ENCODE measurements around the gene ST7L.

ST7L gene

GRCh38 chr1:112518186-112518585 is 100.8 kb downstream of the ST7L start:
- no peak overlapping the region for H3K4me2 ChIP-seq
- TF ChIP-seq Cebpa-rat (IDR thresholded peaks at IDR 0.05), result no peak
- H3K9ac ChIP-seq, result no peak overlapping the region
- peaks cover 0 to 9% (median 6%) of the 10 kb centered on the region in 10 experiments; a peak in 11 of 20 replicates for H3K4me1 ChIP-seq
- no peak overlapping the region for H3K27ac ChIP-seq
- H3K9me3 ChIP-seq (replicated peaks in 1 of 11), result no peaks in the 10 kb centered on the region
- H3K27me3 ChIP-seq, result no peaks in the 10 kb centered on the region
- 0 out of 22 replicates have a peak, but pooled peaks cover 0 to 4% (median 0%) of the 10 kb centered on the region in 11 experiments for H3K36me3 ChIP-seq
- H3K4me3 ChIP-seq, result no peak overlapping the region
- no peaks in the 10 kb centered on the region for H4K20me1 ChIP-seq

GRCh38 chr1:112517646-112518045 is 101.3 kb downstream of the ST7L start:
- Histone ChIP-seq H3K4me2 (no peak overlapping the region), H4K20me1 (no peaks in the 10 kb centered on the region), H3K4me1 (peaks cover 0 to 9% (median 6%) of the 10 kb centered on the region in 10 experiments; a peak in 11 of 20 replicates)

DNA sequence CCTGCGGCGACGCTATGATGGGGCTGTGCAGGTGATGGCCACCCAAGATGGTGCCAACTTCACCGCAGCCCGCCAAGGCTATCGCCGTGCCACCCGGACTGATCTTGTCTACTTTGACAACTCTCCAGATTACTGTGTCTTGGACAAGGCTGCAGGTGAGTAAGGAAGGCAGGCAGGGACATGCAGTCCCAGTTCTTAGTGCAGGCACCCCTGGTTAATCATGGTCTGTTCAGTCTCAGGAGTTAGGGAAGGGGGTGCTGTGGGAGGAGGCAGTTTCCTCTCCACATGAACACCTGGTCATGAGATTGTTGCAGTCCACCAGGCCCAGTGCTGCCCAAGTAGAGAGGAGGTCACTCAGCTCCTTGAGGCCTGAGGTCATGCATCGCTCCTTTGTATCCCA is 101.7 kb downstream of the ST7L start:
- Histone ChIP-seq H3K27me3 (no peaks in the 10 kb centered on the region), H3K4me2 (no peak overlapping the region), H3K9ac (no peak overlapping the region), H3K4me1 (peaks cover 0 to 9% (median 6%) of the 10 kb centered on the region in 10 experiments; a peak in 11 of 20 replicates), H3K36me3 (0 out of 22 replicates have a peak, but pooled peaks cover 0 to 3% (median 0%) of the 10 kb centered on the region in 11 experiments), H3K27ac (no peak overlapping the region), H4K20me1 (no peaks in the 10 kb centered on the region), H3K4me3 (no peak overlapping the region), H3K9me3 (replicated peaks in 1 of 11) (no peaks in the 10 kb centered on the region)
- TF ChIP-seq Cebpa-rat (IDR thresholded peaks at IDR 0.05), result no peak

More at GRCh38 chr1:112517646-112518045, 101.3 kb downstream of the ST7L start:
- no peaks in the 10 kb centered on the region for H3K27me3 ChIP-seq
- H3K9ac ChIP-seq, result no peak overlapping the region
- 0 out of 22 replicates have a peak, but pooled peaks cover 0 to 4% (median 0%) of the 10 kb centered on the region in 11 experiments for H3K36me3 ChIP-seq
- TF ChIP-seq Cebpa-rat (IDR thresholded peaks at IDR 0.05), result no peak
- no peak overlapping the region for H3K27ac ChIP-seq
- no peaks in the 10 kb centered on the region for H3K9me3 ChIP-seq (replicated peaks in 1 of 11)
- H3K4me3 ChIP-seq, result no peak overlapping the region

- Histone ChIP-seq H3K4me1 (peaks cover 0 to 9% (median 6%) of the 10 kb centered on the region in 10 experiments; a peak in 11 of 20 replicates), H3K27me3 (peaks cover 0 to 5% (median 0%) of the 10 kb centered on the region in 11 experiments; a peak in 5 of 22 replicates), H3K4me2 (no peak overlapping the region), H3K27ac (no peak overlapping the region), H4K20me1 (no peaks in the 10 kb centered on the region), H3K9me3 (replicated peaks in 1 of 11) (no peaks in the 10 kb centered on the region), H3K4me3 (no peak overlapping the region), H3K9ac (no peak overlapping the region), H3K36me3 (no peaks in the 10 kb centered on the region)
- no peak for TF ChIP-seq Cebpa-rat (IDR thresholded peaks at IDR 0.05)
Observed at GRCh38 chr1:112516141-112516540, 102.8 kb downstream of the ST7L start.

DNA sequence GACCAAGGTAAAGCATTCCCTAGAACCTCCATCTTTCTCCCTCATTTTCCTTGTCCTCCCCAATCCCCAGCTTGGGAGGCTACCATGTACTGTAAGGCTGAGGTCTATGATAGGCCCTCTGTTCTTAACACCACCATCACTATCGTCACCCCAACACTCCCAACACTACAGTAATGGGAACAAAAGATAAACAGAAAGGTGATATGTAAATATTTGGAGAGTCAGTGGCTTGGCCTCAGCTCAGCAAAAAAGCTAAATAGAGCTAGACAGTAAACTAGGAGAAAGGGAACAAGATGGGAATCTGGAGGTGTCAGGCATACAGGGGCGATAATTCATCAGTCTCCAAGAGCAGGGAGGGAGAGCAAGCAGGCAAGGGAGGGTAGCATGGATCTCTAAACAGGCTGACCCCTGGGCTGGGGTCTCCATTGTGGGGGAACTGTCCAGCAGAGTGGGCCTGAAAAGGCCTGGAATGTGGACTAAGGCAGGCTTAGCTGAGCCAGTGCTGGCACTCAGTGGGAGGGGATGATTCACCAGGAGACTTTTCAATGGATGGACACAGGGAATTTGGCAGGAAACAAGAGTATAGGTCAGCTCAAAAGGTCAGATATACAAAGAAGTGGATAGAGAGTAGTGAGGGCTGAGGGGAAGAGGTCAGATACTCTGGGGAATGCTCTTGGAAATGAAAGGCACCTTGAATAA is 103.5 kb downstream of the ST7L start:
- Histone ChIP-seq H3K9me3 (replicated peaks in 1 of 11) (no peaks in the 10 kb centered on the region), H3K27me3 (peaks cover 0 to 10% (median 5%) of the 10 kb centered on the region in 11 experiments; a peak in 16 of 22 replicates), H3K4me2 (no peak overlapping the region), H3K27ac (no peak overlapping the region), H4K20me1 (no peaks in the 10 kb centered on the region; a peak in 1 of 22 replicates), H3K9ac (no peak overlapping the region), H3K36me3 (no peaks in the 10 kb centered on the region), H3K4me1 (peaks cover 0 to 7% (median 5%) of the 10 kb centered on the region in 10 experiments; a peak in 11 of 20 replicates), H3K4me3 (no peak overlapping the region)
- TF ChIP-seq Cebpa-rat (IDR thresholded peaks at IDR 0.05), result no peak

DNA sequence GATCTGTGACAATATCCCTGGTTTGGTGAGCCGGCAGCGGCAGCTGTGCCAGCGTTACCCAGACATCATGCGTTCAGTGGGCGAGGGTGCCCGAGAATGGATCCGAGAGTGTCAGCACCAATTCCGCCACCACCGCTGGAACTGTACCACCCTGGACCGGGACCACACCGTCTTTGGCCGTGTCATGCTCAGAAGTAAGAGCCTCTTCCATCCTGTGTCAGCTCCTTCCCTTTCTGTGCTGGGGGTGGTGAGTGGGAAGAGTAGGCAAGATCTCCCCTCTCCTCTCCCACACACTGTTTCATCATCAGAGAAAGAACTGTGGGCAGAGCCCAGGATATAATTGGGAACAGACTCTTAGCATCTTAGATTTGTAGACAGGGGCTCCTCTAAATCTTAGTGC is 104.0 kb downstream of the ST7L start:
- no peak overlapping the region for H3K9ac ChIP-seq
- H3K27me3 ChIP-seq, result peaks cover 5 to 16% (median 11%) of the 10 kb centered on the region in 11 experiments
- H3K4me2 ChIP-seq, result no peak overlapping the region
- no peak for TF ChIP-seq Cebpa-rat (IDR thresholded peaks at IDR 0.05)
- no peaks in the 10 kb centered on the region; a peak in 2 of 22 replicates for H4K20me1 ChIP-seq
- no peaks in the 10 kb centered on the region for H3K9me3 ChIP-seq (replicated peaks in 1 of 11)
- no peak overlapping the region for H3K27ac ChIP-seq
- peaks cover 0 to 1% (median under 1%) of the 10 kb centered on the region in 10 experiments; a peak in 6 of 20 replicates for H3K4me1 ChIP-seq
- no peak overlapping the region for H3K4me3 ChIP-seq
- H3K36me3 ChIP-seq, result no peaks in the 10 kb centered on the region

DNA sequence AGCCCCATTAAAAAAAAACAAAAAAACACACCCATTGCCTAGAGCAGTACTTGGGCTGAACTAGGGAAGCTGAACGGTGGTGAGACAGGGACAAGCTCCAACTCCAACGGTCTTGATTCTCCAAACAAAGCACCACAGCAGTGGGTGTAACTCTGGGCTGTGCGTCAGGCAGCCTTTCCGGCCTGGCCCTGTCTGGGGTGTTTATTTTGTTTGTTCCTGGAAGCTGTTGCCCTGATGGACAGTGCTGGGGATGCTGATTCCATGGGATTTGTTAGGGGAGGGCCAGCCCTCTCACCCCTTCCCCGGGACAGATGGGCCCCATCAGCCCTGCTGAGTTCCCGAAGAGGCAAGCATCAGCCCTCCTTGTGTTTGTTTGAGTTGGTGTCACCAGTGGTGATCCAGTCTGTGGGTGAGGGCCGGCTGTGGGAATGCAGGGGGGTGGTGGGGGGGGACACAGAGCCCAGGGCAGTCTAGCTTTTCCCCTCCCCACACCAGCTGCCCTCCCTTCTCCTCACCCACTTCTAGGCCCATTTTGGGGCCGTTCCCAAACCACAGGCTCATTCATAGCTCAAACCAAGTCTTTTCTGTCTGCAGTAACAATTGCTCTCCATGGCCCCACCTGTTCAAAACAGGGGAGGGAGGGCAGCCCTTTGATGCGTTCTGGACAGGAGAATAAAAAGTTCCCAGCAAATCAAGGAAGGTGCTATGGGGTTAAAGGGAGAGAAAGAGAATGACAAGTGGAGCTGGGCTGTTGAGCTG is 105.7 kb downstream of the ST7L start:
- peaks cover 21 to 32% (median 27%) of the 10 kb centered on the region in 11 experiments for H3K27me3 ChIP-seq

DNA sequence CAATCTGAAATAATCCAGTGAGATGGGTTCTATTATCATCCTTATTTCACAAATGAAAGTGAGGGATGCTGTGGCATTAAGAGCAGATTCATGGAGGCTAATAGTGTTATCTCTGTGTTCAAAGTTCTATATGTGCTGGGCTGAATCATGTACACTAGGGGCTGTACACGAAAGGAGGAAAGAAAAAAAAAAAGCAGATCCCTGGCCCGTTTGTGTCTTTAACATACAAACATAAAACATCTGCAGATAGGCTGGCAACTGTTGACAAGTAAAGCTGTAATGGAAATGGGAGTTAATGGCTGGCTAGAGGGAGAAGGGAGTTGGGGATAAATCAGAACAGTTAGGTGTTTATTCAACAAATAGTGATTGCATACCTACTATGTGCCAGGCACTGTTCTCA is 107.0 kb downstream of the ST7L start:
- Histone ChIP-seq H3K36me3 (no peaks in the 10 kb centered on the region), H3K4me1 (peaks cover 8 to 19% (median 17%) of the 10 kb centered on the region in 10 experiments; a peak in 18 of 20 replicates), H3K9ac (no peak overlapping the region), H4K20me1 (peaks cover 0 to 14% (median 0%) of the 10 kb centered on the region in 11 experiments; a peak in 4 of 22 replicates), H3K27me3 (peaks cover 35 to 46% (median 41%) of the 10 kb centered on the region in 11 experiments), H3K9me3 (replicated peaks in 1 of 11) (peaks cover 0 to 9% (median 0%) of the 10 kb centered on the region in 11 experiments; a peak in 5 of 22 replicates), H3K27ac (no peak overlapping the region), H3K4me3 (no peak overlapping the region), H3K4me2 (no peak overlapping the region)
- TF ChIP-seq Cebpa-rat (IDR thresholded peaks at IDR 0.05), result no peak

More for the DNA sequence above, 105.7 kb downstream of the ST7L start:
- H3K36me3 ChIP-seq, result no peaks in the 10 kb centered on the region
- H3K9ac ChIP-seq, result no peak overlapping the region
- H3K4me2 ChIP-seq, result no peak overlapping the region
- H3K27ac ChIP-seq, result no peak overlapping the region
- peaks cover 0 to 9% (median 0%) of the 10 kb centered on the region in 11 experiments; a peak in 5 of 22 replicates for H3K9me3 ChIP-seq (replicated peaks in 1 of 11)
- TF ChIP-seq Cebpa-rat (IDR thresholded peaks at IDR 0.05), result no peak
- peaks cover 0 to 10% (median 0%) of the 10 kb centered on the region in 11 experiments; a peak in 3 of 22 replicates for H4K20me1 ChIP-seq
- no peak overlapping the region for H3K4me3 ChIP-seq
- peaks cover 2 to 8% (median 7%) of the 10 kb centered on the region in 10 experiments; a peak in 18 of 20 replicates for H3K4me1 ChIP-seq

DNA sequence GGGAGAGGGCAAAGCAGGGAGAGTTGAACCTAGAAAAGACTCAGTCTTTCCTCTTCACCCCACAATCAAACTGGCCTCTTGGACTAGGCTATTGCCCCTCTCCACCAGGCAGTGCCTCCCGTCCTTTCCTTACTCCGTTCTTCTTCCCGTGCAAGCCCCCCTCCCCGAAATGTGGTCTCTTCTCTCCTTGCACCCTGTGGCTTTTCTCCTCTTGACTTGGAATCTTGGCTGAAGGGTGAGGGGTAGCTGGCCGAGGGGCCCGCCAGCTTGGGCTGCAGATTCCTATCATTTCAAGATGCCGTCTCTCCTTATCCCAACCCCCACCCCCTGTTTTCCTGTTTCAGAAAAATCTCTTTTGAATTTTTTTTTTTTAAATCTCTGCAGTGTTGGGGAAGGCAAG is 108.6 kb downstream of the ST7L start:
- peaks cover 0 to 9% (median 0%) of the 10 kb centered on the region in 11 experiments; a peak in 5 of 22 replicates for H3K9me3 ChIP-seq (replicated peaks in 1 of 11)
- H3K27me3 ChIP-seq, result peaks cover 41 to 60% (median 52%) of the 10 kb centered on the region in 11 experiments
- H3K4me2 ChIP-seq, result no peak overlapping the region
- peaks cover 0 to 22% (median 0%) of the 10 kb centered on the region in 11 experiments; a peak in 4 of 22 replicates for H4K20me1 ChIP-seq
- no peaks in the 10 kb centered on the region for H3K36me3 ChIP-seq
- TF ChIP-seq Cebpa-rat (IDR thresholded peaks at IDR 0.05), result no peak
- peaks cover 8 to 30% (median 27%) of the 10 kb centered on the region in 10 experiments; a peak in 18 of 20 replicates for H3K4me1 ChIP-seq
- no peak overlapping the region for H3K4me3 ChIP-seq
- no peak overlapping the region for H3K9ac ChIP-seq
- H3K27ac ChIP-seq, result no peak overlapping the region
